Testis (tissue), 2 donors: ENCODE measurements around the gene CXCL17.

Experiments used
- CTCF ChIP-seq, 3 experiments: fragments of 450-650 bp in 2 of 3; fragments of 200-600 bp in 1 of 3; sonication (generic) in 1 of 3; IDR thresholded peaks; one replicate each; pipeline ENCODE4 v1.5.1; 2016 to 2019; ENCODE audit warnings: antibody characterized with exemption in 3 of 3, mild to moderate bottlenecking in 2 of 3, moderate library complexity in 1 of 3
- POLR2A ChIP-seq: fragments of 450-650 bp; IDR thresholded peaks from one replicate; pipeline ENCODE4 v1.6.1; 2017; ENCODE audit warnings: antibody characterized with exemption, mild to moderate bottlenecking, moderate library complexity

DNA sequence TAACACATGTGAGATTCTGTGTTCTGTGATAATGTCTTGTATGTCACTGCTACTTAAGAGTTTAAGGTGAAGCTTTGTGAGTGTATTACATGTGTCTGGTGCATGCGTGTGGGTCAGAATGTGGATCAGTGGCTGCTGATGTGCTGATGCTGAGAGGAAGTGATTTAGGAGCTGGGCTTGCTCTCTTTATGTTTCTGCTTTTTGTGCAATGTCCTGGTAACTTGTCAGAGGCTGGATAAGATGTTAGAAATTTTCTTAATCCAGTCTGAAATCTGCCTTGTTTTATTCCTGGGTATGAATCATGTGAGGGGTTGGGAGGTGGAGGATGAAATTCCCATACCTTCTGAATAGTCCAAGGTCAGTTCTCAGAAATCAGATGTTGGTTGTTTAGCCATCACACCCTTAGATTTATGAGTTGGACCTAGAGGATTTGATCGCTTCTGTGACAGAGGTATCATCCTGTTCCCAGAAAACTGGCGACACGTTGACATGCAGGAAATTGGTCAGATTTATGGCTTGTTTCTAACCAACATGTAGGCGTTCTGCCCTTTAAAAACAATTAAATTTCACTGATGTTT is 24.5 kb upstream of the CXCL17 start:
- TF ChIP-seq CTCF (IDR thresholded peaks at IDR 0.05) (no peak), POLR2A (no peak)
